SK-N-SH treated with all-trans-retinoic acid at 6 μM for 48 hours (cell line): ENCODE data around the gene OSBPL3.

Source experiments
- ATAC-seq: fragments of 200-7000 bp; cut with Tn5 transposase; 3 replicates; pipeline ENCODE4 v1.9.1; 2020; ENCODE audit warnings: mild to moderate bottlenecking, moderate library complexity
- ARNTL ChIP-seq: fragments of 450-650 bp; formaldehyde crosslinking; IDR thresholded peaks from 2 replicates; pipeline ENCODE4 v1.5.0; 2020; ENCODE audit warnings: low read depth, mild to moderate bottlenecking, moderate library complexity, borderline replicate concordance
- BACH2 ChIP-seq: fragments of 250-450 bp; sonication (Bioruptor Pico); IDR thresholded peaks from 2 replicates; pipeline ENCODE4 v1.9.0; 2021; ENCODE audit warnings: mild to moderate bottlenecking, borderline replicate concordance
- CREB5 ChIP-seq: fragments of 250-450 bp; sonication (Bioruptor Pico); IDR thresholded peaks from 2 replicates; pipeline ENCODE4 v1.5.1; 2020; ENCODE audit warnings: low read depth, mild to moderate bottlenecking, moderate library complexity
- CSDC2 ChIP-seq: fragments of 250-450 bp; sonication (Bioruptor Pico); IDR thresholded peaks from 2 replicates; pipeline ENCODE4 v1.5.0; 2020; ENCODE audit warnings: mild to moderate bottlenecking, moderate library complexity
- ESRRG ChIP-seq: fragments of 250-450 bp; sonication (Bioruptor Pico); IDR thresholded peaks from 2 replicates; pipeline ENCODE4 v1.6.1; 2021; ENCODE audit warnings: mild to moderate bottlenecking
- GLIS3 ChIP-seq: fragments of 250-450 bp; sonication (Bioruptor Pico); IDR thresholded peaks from 2 replicates; pipeline ENCODE4 v1.5.0; 2020; ENCODE audit warnings: mild to moderate bottlenecking, moderate library complexity
- ISL1 ChIP-seq: fragments of 250-450 bp; sonication (Bioruptor Pico); IDR thresholded peaks from 2 replicates; pipeline ENCODE4 v2.1.2; 2022; ENCODE audit warnings: mild to moderate bottlenecking, moderate library complexity
- OSR1 ChIP-seq: fragments of 250-450 bp; sonication (Bioruptor Pico); IDR thresholded peaks from 2 replicates; pipeline ENCODE4 v1.8.0; 2022; ENCODE audit warnings: moderate library complexity, mild to moderate bottlenecking, inconsistent platforms
- PATZ1 ChIP-seq: fragments of 250-450 bp; sonication (Bioruptor Pico); IDR thresholded peaks from 2 replicates; pipeline ENCODE4 v1.8.0; 2020; ENCODE audit warnings: mild to moderate bottlenecking, moderate library complexity, borderline replicate concordance
- PPARA ChIP-seq: fragments of 250-450 bp; sonication (Bioruptor Pico); IDR thresholded peaks from 2 replicates; pipeline ENCODE4 v1.5.0; 2020; ENCODE audit warnings: mild to moderate bottlenecking, borderline replicate concordance
- RARB ChIP-seq: fragments of 250-450 bp; sonication (Bioruptor Pico); IDR thresholded peaks from 2 replicates; pipeline ENCODE4 v1.8.0; 2021; ENCODE audit warnings: mild to moderate bottlenecking, moderate library complexity
- SNAI2 ChIP-seq: fragments of 250-450 bp; sonication (Bioruptor Pico); IDR thresholded peaks from 2 replicates; pipeline ENCODE4 v1.5.0; 2020; ENCODE audit warnings: mild to moderate bottlenecking, moderate library complexity
- TCF4 ChIP-seq: fragments of 250-450 bp; sonication (Bioruptor Pico); IDR thresholded peaks from 2 replicates; pipeline ENCODE4 v1.8.0; 2021; ENCODE audit warnings: mild to moderate bottlenecking, moderate library complexity, borderline replicate concordance
- TOX ChIP-seq: fragments of 250-450 bp; sonication (Bioruptor Pico); IDR thresholded peaks from 2 replicates; pipeline ENCODE4 v1.8.0; 2021; ENCODE audit warnings: mild to moderate bottlenecking, moderate library complexity, borderline replicate concordance
- TSHZ2 ChIP-seq: fragments of 250-450 bp; sonication (Bioruptor Pico); IDR thresholded peaks from 2 replicates; pipeline ENCODE4 v1.5.0; 2020; ENCODE audit warnings: mild to moderate bottlenecking, moderate library complexity
- ZC3H10 ChIP-seq: fragments of 250-450 bp; sonication (Bioruptor Pico); IDR thresholded peaks from 2 replicates; pipeline ENCODE4 v1.5.1; 2021; ENCODE audit warnings: mild to moderate bottlenecking, moderate library complexity
- ZFP3 ChIP-seq: fragments of 250-450 bp; sonication (Bioruptor Pico); IDR thresholded peaks from 2 replicates; pipeline ENCODE4 v1.5.0; 2020; ENCODE audit warnings: mild to moderate bottlenecking, moderate library complexity
- ZFP30 ChIP-seq: fragments of 450-650 bp; formaldehyde crosslinking; IDR thresholded peaks from 2 replicates; pipeline ENCODE4 v1.5.0; 2022; ENCODE audit warnings: mild to moderate bottlenecking, moderate library complexity
- ZNF565 ChIP-seq: fragments of 450-650 bp; formaldehyde crosslinking; conservative IDR thresholded peaks from 2 replicates; pipeline ENCODE4 v1.5.0; 2020; ENCODE audit warnings: low read depth, mild to moderate bottlenecking, moderate library complexity
- ZNF70 ChIP-seq: fragments of 450-650 bp; formaldehyde crosslinking; IDR thresholded peaks from 2 replicates; pipeline ENCODE4 v1.5.0; 2020; ENCODE audit warnings: mild to moderate bottlenecking, moderate library complexity
- ZNF8 ChIP-seq: fragments of 450-650 bp; formaldehyde crosslinking; IDR thresholded peaks from 2 replicates; pipeline ENCODE4 v1.5.0; 2020; ENCODE audit warnings: mild to moderate bottlenecking, moderate library complexity
- TF ChIP-seq, protein P1 (sequence below): fragments of 250-450 bp; sonication (Bioruptor Pico); IDR thresholded peaks from 2 replicates; pipeline ENCODE4 v1.5.1; 2021; ENCODE audit warnings: mild to moderate bottlenecking, moderate library complexity

Gene OSBPL3

DNA sequence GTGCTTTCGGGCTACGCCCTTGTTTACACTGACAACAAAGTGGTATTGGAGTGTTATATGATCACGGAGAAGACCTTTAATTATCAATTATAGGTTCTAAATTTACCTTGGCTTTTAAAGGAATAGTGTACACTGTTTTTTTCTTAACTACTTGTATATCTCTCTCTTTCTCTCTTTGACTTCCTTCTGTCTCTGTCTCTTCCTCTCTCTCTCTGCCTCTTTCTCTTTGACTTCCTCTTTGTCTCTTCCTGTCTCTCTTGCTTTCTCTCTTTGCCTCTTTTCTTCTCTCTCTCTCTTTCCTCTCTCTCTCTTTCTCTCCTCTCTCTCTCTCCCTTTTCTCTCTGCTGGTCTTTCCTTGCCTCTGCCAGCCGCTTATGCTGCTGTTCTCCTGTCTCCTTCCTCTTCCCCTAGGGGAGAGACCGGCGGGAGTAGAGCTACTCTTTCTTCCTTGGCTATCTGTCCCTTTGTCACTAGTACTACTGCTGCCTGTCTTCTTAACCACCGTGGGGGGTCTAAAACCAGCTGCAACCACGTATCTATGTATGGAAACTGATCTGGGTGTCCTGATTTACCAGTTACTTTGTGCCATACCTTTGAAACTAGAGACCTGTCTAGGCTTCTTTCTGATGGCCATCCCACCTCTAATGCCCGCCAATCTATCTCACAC is 185.9 kb downstream of the OSBPL3 start:
- no peak for ATAC-seq
- TF ChIP-seq SNAI2 (no peak), CSDC2 (CRISPR knock-in tag) (no peak), RARB (CRISPR knock-in tag) (no peak), TOX (CRISPR knock-in tag) (no peak), ZFP30 (CRISPR knock-in tag) (no peak), ARNTL (CRISPR knock-in tag) (no peak), TCF4 (no peak), ZNF565 (CRISPR knock-in tag) (no peak), PPARA (CRISPR knock-in tag) (no peak), GLIS3 (CRISPR knock-in tag) (no peak), ISL1 (CRISPR knock-in tag) (no peak), BACH2 (CRISPR knock-in tag) (no peak), ESRRG (CRISPR knock-in tag) (no peak), ZNF70 (no peak), ZNF8 (CRISPR knock-in tag) (no peak), ZC3H10 (no peak), PATZ1 (CRISPR knock-in tag) (no peak), CREB5 (no peak), TSHZ2 (CRISPR knock-in tag) (no peak)
- TF ChIP-seq, protein P1, sequence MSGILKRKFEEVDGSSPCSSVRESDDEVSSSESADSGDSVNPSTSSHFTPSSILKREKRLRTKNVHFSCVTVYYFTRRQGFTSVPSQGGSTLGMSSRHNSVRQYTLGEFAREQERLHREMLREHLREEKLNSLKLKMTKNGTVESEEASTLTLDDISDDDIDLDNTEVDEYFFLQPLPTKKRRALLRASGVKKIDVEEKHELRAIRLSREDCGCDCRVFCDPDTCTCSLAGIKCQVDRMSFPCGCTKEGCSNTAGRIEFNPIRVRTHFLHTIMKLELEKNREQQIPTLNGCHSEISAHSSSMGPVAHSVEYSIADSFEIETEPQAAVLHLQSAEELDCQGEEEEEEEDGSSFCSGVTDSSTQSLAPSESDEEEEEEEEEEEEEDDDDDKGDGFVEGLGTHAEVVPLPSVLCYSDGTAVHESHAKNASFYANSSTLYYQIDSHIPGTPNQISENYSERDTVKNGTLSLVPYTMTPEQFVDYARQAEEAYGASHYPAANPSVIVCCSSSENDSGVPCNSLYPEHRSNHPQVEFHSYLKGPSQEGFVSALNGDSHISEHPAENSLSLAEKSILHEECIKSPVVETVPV (CRISPR knock-in tag), result no peak

DNA sequence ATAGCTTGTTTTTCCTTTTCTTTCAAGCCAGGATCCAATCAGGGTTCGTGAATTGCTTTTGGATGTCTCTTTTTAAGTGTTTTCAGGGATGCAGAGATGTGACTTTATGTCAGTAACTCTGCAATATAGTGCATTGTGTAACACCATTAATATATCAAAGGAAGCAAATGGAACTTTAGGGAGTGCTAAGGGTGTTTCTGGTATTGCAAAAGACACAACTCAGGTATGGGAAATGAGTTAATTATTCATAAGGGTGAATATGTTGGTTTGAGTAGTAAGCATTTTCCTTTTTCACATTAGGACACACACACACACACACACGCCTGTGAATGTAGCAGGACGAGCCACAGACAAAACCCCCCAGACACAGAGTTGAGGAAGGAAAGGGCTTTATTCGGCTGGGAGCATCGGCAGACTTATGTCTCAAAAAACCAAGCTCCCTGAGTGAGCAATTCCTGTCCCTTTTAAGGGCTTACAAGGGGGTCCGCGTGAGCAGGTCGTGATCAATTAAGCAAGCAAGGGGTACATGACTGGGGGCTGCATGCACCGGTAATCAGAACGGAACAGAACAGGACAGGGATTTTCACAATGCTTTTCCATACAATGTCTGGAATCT is 190.9 kb downstream of the OSBPL3 start:
- TF ChIP-seq PPARA (CRISPR knock-in tag) (no peak), TCF4 (no peak), RARB (CRISPR knock-in tag) (no peak), TOX (CRISPR knock-in tag) (no peak), OSR1 (CRISPR knock-in tag) (no peak)
- ATAC-seq, result no peak

DNA sequence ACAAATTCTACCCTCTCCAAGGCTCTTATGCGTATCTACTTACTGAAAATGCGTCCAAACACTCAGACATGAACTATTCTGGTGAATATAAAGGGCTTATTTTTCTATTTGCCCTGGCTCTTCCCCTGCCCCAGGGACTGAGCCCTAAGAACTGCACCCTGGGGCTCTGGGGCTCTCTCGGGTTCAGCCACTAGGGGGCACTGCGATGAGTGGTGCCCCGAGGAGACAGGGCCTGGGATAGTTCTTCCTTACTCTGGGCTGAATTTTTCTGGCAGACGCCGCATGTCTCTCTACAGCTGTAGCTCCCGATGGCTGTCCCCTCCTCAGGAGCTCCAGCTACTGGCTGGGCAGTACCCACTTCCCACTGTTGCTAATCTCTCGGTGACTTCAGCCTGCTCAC is 191.9 kb downstream of the OSBPL3 start:
- TF ChIP-seq ZFP30 (CRISPR knock-in tag) (no peak), ZFP3 (no peak)
- TF ChIP-seq, all 23 proteins: peak for 0
- ATAC-seq, result no peak

DNA sequence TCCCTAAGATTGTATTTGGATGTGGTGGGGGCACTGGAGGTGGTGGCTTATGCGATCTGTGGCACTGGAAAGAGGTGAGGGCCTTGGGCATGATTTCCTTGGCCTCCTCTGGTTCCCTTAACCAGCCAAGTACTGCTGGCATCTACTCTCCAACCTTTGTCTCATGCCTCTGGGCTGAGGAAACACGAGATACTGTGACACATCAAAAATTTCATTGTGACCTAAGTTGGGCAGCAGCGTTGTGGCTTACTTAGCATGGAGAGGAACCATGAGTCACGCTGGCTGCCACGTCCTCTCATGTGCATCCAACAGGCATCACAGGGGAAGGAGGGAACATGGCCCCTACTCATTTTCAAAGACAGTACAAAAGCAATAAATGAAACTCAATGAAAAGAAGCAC is 193.0 kb downstream of the OSBPL3 start:
- peak; percentile 92 for ATAC-seq
- TF ChIP-seq ZNF8 (CRISPR knock-in tag) (no peak), OSR1 (CRISPR knock-in tag) (0 out of 2 replicates have a peak, but pooled peaks have one; percentile 67)
- TF ChIP-seq, all 23 proteins: peak for 1
